Measurements from ENCODE around the gene FXYD3.
"Not testable (repeated sequence)": the region's sequence is repeated elsewhere in the genome, so short reads cannot be mapped to it uniquely, and the experiment has no call there.

FXYD3 gene

GRCh38 chr19:35124098-35125060 lies 8.8 kb downstream of the FXYD3 start:
- DNase-seq (ENCODE audit: low spot score), result peak; percentile 88

GRCh38 chr19:35125270-35125717 lies 9.7 kb downstream of the FXYD3 start:
- DNase-seq (ENCODE audit: low spot score), result no peak

GRCh38 chr19:35125749-35126623 lies 10.4 kb downstream of the FXYD3 start:
- no peak for DNase-seq (ENCODE audit: low spot score)

- DNase-seq (ENCODE audit: low spot score), result no peak
These were observed 11.0 kb downstream of the FXYD3 start for GRCh38 chr19:35126624-35126959.

GRCh38 chr19:35127871-35128270 lies 12.2 kb downstream of the FXYD3 start:
- DNase-seq (ENCODE audit: low spot score), result no peak

GRCh38 chr19:35128398-35129057 lies 12.9 kb downstream of the FXYD3 start:
- DNase-seq (ENCODE audit: low spot score), result no peak

GRCh38 chr19:35129724-35130274 lies 14.2 kb downstream of the FXYD3 start:
- DNase-seq (ENCODE audit: low spot score), result not testable (repeated sequence)

- no peak for DNase-seq (ENCODE audit: low spot score)
These were observed 15.4 kb downstream of the FXYD3 start for GRCh38 chr19:35130761-35131720.

- no peak for DNase-seq (ENCODE audit: low spot score)
These were observed 16.6 kb downstream of the FXYD3 start for GRCh38 chr19:35132254-35132653.

GRCh38 chr19:35133826-35134225 lies 18.2 kb downstream of the FXYD3 start:
- DNase-seq (ENCODE audit: low spot score), result no peak

- DNase-seq (ENCODE audit: low spot score), result no peak
These were observed 19.1 kb downstream of the FXYD3 start, which contains the start of gene LGI4 for GRCh38 chr19:35134601-35135242. TSS of gene LGI4 (minus strand) at chr19:35135059. CDS start at chr19:35134680, 379 bp downstream.

GRCh38 chr19:35135389-35135909 lies 19.8 kb downstream of the FXYD3 start:
- peak; percentile 48 for DNase-seq (ENCODE audit: low spot score)

- DNase-seq (ENCODE audit: low spot score), result no peak
These were observed 20.6 kb downstream of the FXYD3 start for GRCh38 chr19:35136231-35136630.

- no peak for DNase-seq (ENCODE audit: low spot score)
These were observed 21.5 kb downstream of the FXYD3 start for GRCh38 chr19:35136977-35137702.

- DNase-seq (ENCODE audit: low spot score), result no peak
These were observed 22.8 kb downstream of the FXYD3 start, which contains the start of gene FXYD1 for GRCh38 chr19:35138305-35138892. TSS of gene FXYD1 (plus strand) at chr19:35138824. CDS start at chr19:35140080, 1,256 bp downstream.

GRCh38 chr19:35140207-35140961 lies 24.8 kb downstream of the FXYD3 start:
- no peak for DNase-seq (ENCODE audit: low spot score)

- DNase-seq (ENCODE audit: low spot score), result peak; percentile 97
These were observed 25.6 kb downstream of the FXYD3 start for GRCh38 chr19:35140962-35141836.

Measured in CD4-positive, alpha-beta T cell treated with Interleukin-6 at 100 ng/mL for 8 hours (primary cell).